ENCODE data around the gene GBP5.

DNA sequence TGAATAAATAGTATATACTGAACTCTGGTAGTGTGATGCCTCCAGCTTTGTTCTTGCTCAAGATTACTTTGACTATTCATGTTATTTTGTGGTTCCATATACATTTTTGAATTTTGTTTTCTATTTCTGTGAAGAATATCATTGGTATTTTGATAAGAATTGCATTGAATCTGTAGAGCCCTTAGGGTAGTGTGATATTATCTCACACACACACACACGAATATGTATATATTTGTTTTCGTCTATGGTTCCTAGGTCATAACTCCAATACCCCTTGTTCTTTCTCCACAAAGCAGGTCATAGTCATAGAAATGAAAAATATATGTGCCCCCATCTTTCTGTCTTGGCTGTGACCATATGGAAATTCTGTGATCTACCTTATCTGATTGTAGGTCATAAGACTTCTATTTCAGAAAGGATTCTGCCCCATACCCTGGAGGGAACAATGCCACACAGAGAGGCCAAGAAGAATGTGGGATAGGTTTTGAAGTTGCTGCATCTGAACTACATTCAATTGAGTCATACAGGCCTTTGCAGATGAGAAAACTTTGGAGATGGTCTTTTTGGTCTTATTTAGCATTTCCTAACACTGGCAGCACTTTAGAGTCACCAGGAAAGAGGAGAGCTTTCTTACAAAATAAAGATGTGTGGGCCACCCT, 32.0 kb upstream of the GBP5 start:
- TF ChIP-seq, protein P1, sequence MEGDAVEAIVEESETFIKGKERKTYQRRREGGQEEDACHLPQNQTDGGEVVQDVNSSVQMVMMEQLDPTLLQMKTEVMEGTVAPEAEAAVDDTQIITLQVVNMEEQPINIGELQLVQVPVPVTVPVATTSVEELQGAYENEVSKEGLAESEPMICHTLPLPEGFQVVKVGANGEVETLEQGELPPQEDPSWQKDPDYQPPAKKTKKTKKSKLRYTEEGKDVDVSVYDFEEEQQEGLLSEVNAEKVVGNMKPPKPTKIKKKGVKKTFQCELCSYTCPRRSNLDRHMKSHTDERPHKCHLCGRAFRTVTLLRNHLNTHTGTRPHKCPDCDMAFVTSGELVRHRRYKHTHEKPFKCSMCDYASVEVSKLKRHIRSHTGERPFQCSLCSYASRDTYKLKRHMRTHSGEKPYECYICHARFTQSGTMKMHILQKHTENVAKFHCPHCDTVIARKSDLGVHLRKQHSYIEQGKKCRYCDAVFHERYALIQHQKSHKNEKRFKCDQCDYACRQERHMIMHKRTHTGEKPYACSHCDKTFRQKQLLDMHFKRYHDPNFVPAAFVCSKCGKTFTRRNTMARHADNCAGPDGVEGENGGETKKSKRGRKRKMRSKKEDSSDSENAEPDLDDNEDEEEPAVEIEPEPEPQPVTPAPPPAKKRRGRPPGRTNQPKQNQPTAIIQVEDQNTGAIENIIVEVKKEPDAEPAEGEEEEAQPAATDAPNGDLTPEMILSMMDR (IDR thresholded peaks at IDR 0.05): no peak
- no peak for TF ChIP-seq POLR2A (IDR thresholded peaks at IDR 0.05)
